Keratinocyte (primary cell): ENCODE measurements around the gene WDR33. TPM values are rescaled to one million over a fixed set of nuclear protein-coding genes. Genes with fewer than 3 reads are reported as not detected.

Experiments used
- DNase-seq: peaks from one replicate; pipeline ENCODE4 v3.0.0-alpha.2; 2011; ENCODE audit warnings: low read depth, missing footprints, low spot score
- FAIRE-seq: peaks from 2 replicates; lab custom pipeline; 2011; peaks lifted over from hg19 to GRCh38; lab: Jason Lieb, UNC
- H2AFZ ChIP-seq: 2 replicates; pipeline ENCODE4 v1.6.0; 2012; ENCODE audit warnings: low read length, control low read depth, inconsistent platforms; ENCODE audit not compliant: control insufficient read depth
- H3K27ac ChIP-seq: 2 replicates; pipeline ENCODE4 v1.5.1; 2011; ENCODE audit warnings: low read length; ENCODE audit not compliant: control insufficient read depth, insufficient read depth
- H3K27me3 ChIP-seq: 3 replicates; pipeline ENCODE4 v1.6.0; 2011; ENCODE audit warnings: low read length; ENCODE audit not compliant: control insufficient read depth, insufficient read depth; ENCODE audit errors: extremely low read depth
- H3K36me3 ChIP-seq, 2 experiments: 2 replicates in 1 of 2; 3 replicates in 1 of 2; pipeline ENCODE4 v1.5.1; 2011; ENCODE audit warnings: low read length in 2 of 2, mild to moderate bottlenecking in 1 of 2; ENCODE audit not compliant: control insufficient read depth in 2 of 2, insufficient read depth in 2 of 2; ENCODE audit errors: extremely low read depth in 1 of 2
- H3K4me1 ChIP-seq: 3 replicates; pipeline ENCODE4 v1.5.1; 2011; ENCODE audit warnings: low read length; ENCODE audit not compliant: control insufficient read depth, insufficient read depth; ENCODE audit errors: extremely low read depth
- H3K4me2 ChIP-seq: 3 replicates; pipeline ENCODE4 v1.6.0; 2011; ENCODE audit warnings: low read depth, low read length; ENCODE audit not compliant: control insufficient read depth, insufficient read depth; ENCODE audit errors: extremely low read depth
- H3K4me3 ChIP-seq, 3 experiments: fragments of 200-600 bp in 1 of 3; sonication (generic) in 1 of 3; 2 replicates in 2 of 3; 3 replicates in 1 of 3; pipeline ENCODE4 v1.5.1; 2011 to 2016; ENCODE audit warnings: low read length in 3 of 3, mild to moderate bottlenecking in 3 of 3, control low read depth in 2 of 3, inconsistent platforms in 1 of 3, low read depth in 1 of 3, mixed read lengths in 1 of 3, mixed run types in 1 of 3, moderate library complexity in 1 of 3; ENCODE audit not compliant: control insufficient read depth in 2 of 3, insufficient read depth in 2 of 3; ENCODE audit errors: extremely low read depth in 1 of 3
- H3K79me2 ChIP-seq: 2 replicates; pipeline ENCODE4 v1.6.0; 2012; ENCODE audit warnings: low read length; ENCODE audit not compliant: control insufficient read depth, insufficient read depth
- H3K9ac ChIP-seq: 3 replicates; pipeline ENCODE4 v1.6.0; 2011; ENCODE audit warnings: low read length; ENCODE audit not compliant: control insufficient read depth, insufficient read depth; ENCODE audit errors: extremely low read depth
- H3K9me1 ChIP-seq: 3 replicates; pipeline ENCODE4 v1.6.0; 2011; ENCODE audit warnings: low read length; ENCODE audit not compliant: control insufficient read depth, insufficient read depth; ENCODE audit errors: extremely low read depth
- H3K9me3 ChIP-seq: 2 replicates; pipeline ENCODE4 v1.5.1; 2012; ENCODE audit warnings: low read depth, low read length; ENCODE audit not compliant: control insufficient read depth
- H4K20me1 ChIP-seq: 3 replicates; pipeline ENCODE4 v1.6.0; 2011; ENCODE audit warnings: low read length; ENCODE audit not compliant: control insufficient read depth, insufficient read depth; ENCODE audit errors: extremely low read depth
- CTCF ChIP-seq, 3 experiments: IDR thresholded peaks in 1 of 3; conservative IDR thresholded peaks in 1 of 3; optimal IDR thresholded peaks in 1 of 3; 2 replicates in 2 of 3; 3 replicates in 1 of 3; pipeline versions ENCODE3 to v1.5.1; 2011; ENCODE audit warnings: low read length in 3 of 3, mild to moderate bottlenecking in 3 of 3, moderate library complexity in 2 of 3, control low read depth in 1 of 3, inconsistent platforms in 1 of 3; ENCODE audit not compliant: insufficient read depth in 2 of 3; ENCODE audit errors: extremely low read depth in 1 of 3
- EZH2 ChIP-seq: IDR thresholded peaks from one replicate; pipeline ENCODE4 v1.6.1; 2012; ENCODE audit warnings: inconsistent platforms, mild to moderate bottlenecking, low read length, moderate library complexity
- dilution Hi-C: fragments of 300-500 bp; cut with MboI; formaldehyde crosslinking; loops from one replicate; pipeline ENCODE4 v1.7.0; 2020; ENCODE audit warnings: low sequenced_read_pairs; ENCODE audit not compliant: extremely low pct_ligation_motif_present
- polyA plus RNA-seq, 5 experiments: library from polyadenylated mRNA; depleted of rRNA in 3 of 5; stranded (reverse) in 3 of 5; stranded (forward) in 1 of 5; unstranded in 1 of 5; fragments of >200 nt; gene quantifications; 1 replicate in 1 of 5; 2 replicates in 3 of 5; 3 replicates in 1 of 5; pipeline versions ENCODE4 v1.2.1 to v1.2.3, GENCODE V29; 2011 to 2012; ENCODE audit warnings: missing spikeins in 2 of 5, low read depth in 1 of 5, low replicate concordance in 1 of 5

Gene WDR33
- polyA plus RNA-seq, 1 donor (not counting 4 experiments of a cell fraction or from before 2014, with no cell fraction given): 44.5 TPM

GRCh38 chr2:127690696-127691095, 120.3 kb downstream of the WDR33 start:
- H2AFZ ChIP-seq: no peak overlapping the region
- dilution Hi-C loops: loop anchor here (25.0 kb wide), 1 partner anchor 103 kb away; no protein-coding TSS in a partner anchor
- no peak for TF ChIP-seq CTCF (optimal IDR thresholded peaks at IDR 0.05 in 1 of 3, IDR thresholded peaks at IDR 0.05 in 1 of 3, conservative IDR thresholded peaks at IDR 0.05 in 1 of 3; ENCODE audit: extremely low read depth in 1 of 3, insufficient read depth in 2 of 3, low read length in 3 of 3)
- no peaks in the 10 kb centered on the region for H3K79me2 ChIP-seq
- no peak overlapping the region for H3K9ac ChIP-seq
- no peaks in the 10 kb centered on the region for H3K36me3 ChIP-seq
- FAIRE-seq (no peak), DNase-seq (no peak)
- H3K27me3 ChIP-seq: no peaks in the 10 kb centered on the region
- no peaks in the 10 kb centered on the region for H4K20me1 ChIP-seq
- H3K9me1 ChIP-seq: no peaks in the 10 kb centered on the region
- no peak overlapping the region for H3K4me3 ChIP-seq
- no peaks in the 10 kb centered on the region for H3K4me1 ChIP-seq
- H3K27ac ChIP-seq: no peak overlapping the region
- H3K4me2 ChIP-seq: no peak overlapping the region
- H3K9me3 ChIP-seq: peaks cover 8% of the 10 kb centered on the region

- dilution Hi-C loops: loop anchor here (25.0 kb wide), 1 partner anchor 101 kb away; no protein-coding TSS in a partner anchor
- H4K20me1 ChIP-seq: no peaks in the 10 kb centered on the region
- H3K79me2 ChIP-seq: no peaks in the 10 kb centered on the region
- H3K4me2 ChIP-seq: no peak overlapping the region
- DNase-seq (no peak), FAIRE-seq (no peak)
- H3K9me3 ChIP-seq: peaks cover 8% of the 10 kb centered on the region
- H3K27ac ChIP-seq: no peak overlapping the region
- H3K27me3 ChIP-seq: peaks cover 4% of the 10 kb centered on the region
- H3K9me1 ChIP-seq: no peaks in the 10 kb centered on the region
- no peaks in the 10 kb centered on the region for H3K36me3 ChIP-seq
- TF ChIP-seq CTCF (optimal IDR thresholded peaks at IDR 0.05 in 1 of 3, IDR thresholded peaks at IDR 0.05 in 1 of 3, conservative IDR thresholded peaks at IDR 0.05 in 1 of 3; ENCODE audit: extremely low read depth in 1 of 3, insufficient read depth in 2 of 3, low read length in 3 of 3) (no peak), EZH2 (no peak)
- H3K9ac ChIP-seq: no peak overlapping the region
- H2AFZ ChIP-seq: no peak overlapping the region
- no peaks in the 10 kb centered on the region for H3K4me1 ChIP-seq
- H3K4me3 ChIP-seq: no peak overlapping the region
Measured at GRCh38 chr2:127688405-127688804, 122.6 kb downstream of the WDR33 start.
